ENCODE measurements around the gene MCM7.

GRCh38 chr7:100120733-100121036 is 19.5 kb upstream of the MCM7 start:
- no peak for TF ChIP-seq POLR2A (IDR thresholded peaks at IDR 0.05)
- TF ChIP-seq CTCF (IDR thresholded peaks at IDR 0.05): no peak
- no peak for TF ChIP-seq EP300 (IDR thresholded peaks at IDR 0.05)
- no peak for TF ChIP-seq POLR2AphosphoS5 (IDR thresholded peaks at IDR 0.05)

All from sigmoid colon (tissue), 4 donors.